Ovary (tissue), 3 donors: ENCODE data around the gene SBF2.

Experiments
- CTCF ChIP-seq, 3 donors: fragments of 450-650 bp in 2 of 3; fragments of 200-600 bp in 1 of 3; IDR thresholded peaks; one replicate each; pipeline versions ENCODE4 v1.5.1 to v1.8.0; 2016 to 2022; ENCODE audit warnings: antibody characterized with exemption in 3 of 3, mild to moderate bottlenecking in 1 of 3
- EP300 ChIP-seq: sonication (generic); formaldehyde crosslinking; IDR thresholded peaks from one replicate; pipeline ENCODE4 v1.6.1; 2017; ENCODE audit warnings: antibody characterized with exemption
- donor health status: DM: no; HTN: no; CAD: no.

GRCh38 chr11:10282117-10282516 lies 11.9 kb downstream of the SBF2 start:
- TF ChIP-seq EP300 (no peak), CTCF (IDR thresholded peaks at IDR 0.05) (no peak)
